SJSA1 (cell line): ENCODE measurements around the gene PRPF38B. TPM values are rescaled to one million over a fixed set of nuclear protein-coding genes. Genes with fewer than 3 reads are reported as not detected.

Source experiments
- DNase-seq, 2 experiments: peaks; one replicate each; pipeline ENCODE4 v3.0.0-alpha.2; 2015 to 2020; ENCODE audit warnings: low spot score in 2 of 2, low read depth in 1 of 2
- H3K27ac ChIP-seq: fragments of 250-450 bp; sonication (Bioruptor Pico); 2 replicates; pipeline ENCODE4 v1.5.1; 2020; ENCODE audit warnings: mild to moderate bottlenecking, moderate library complexity
- H3K27me3 ChIP-seq: fragments of 250-450 bp; sonication (Bioruptor Pico); replicated peaks from 2 replicates; pipeline ENCODE4 v1.5.1; 2020; ENCODE audit warnings: mild to moderate bottlenecking, moderate library complexity
- H3K36me3 ChIP-seq: fragments of 250-450 bp; sonication (Bioruptor Pico); 2 replicates; pipeline ENCODE4 v1.5.1; 2020; ENCODE audit warnings: mild to moderate bottlenecking
- H3K4me1 ChIP-seq: fragments of 250-450 bp; sonication (Bioruptor Pico); replicated peaks from 2 replicates; pipeline ENCODE4 v1.6.1; 2021; ENCODE audit warnings: mild to moderate bottlenecking
- H3K4me3 ChIP-seq: fragments of 250-450 bp; sonication (Bioruptor Pico); 2 replicates; pipeline ENCODE4 v1.5.1; 2020; ENCODE audit warnings: mild to moderate bottlenecking
- H3K9me3 ChIP-seq: fragments of 250-450 bp; sonication (Bioruptor Pico); replicated peaks from 2 replicates; pipeline ENCODE4 v1.5.1; 2020; ENCODE audit warnings: mild to moderate bottlenecking
- total RNA-seq: library from RNA; depleted of rRNA; stranded (reverse); fragments of >200 nt; shearing (Covaris generic); gene quantifications from 2 replicates; pipeline ENCODE4 v1.2.3, GENCODE V29; 2014; rRNA removed

The PRPF38B gene
- total RNA-seq, 1 experiment from 2014 or later = 22.1 TPM

DNA sequence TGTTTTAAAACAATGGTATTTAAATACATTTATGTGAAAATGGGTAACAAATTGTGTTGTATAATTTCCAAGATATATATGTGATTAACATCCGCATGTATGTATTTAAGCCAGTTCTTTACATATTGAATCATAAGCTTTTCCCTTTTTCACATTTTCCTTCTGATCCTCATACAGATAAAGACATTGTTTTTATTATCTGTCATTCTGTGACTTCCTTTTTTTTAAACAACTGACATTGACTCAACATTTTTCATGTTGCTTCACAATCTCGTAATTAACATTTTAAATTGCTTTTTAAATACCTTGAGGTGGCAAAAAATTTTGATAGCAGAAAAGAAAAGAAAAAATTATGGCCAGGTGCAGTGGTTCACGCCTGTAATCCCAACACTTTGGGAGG is 55.8 kb downstream of the PRPF38B start:
- peaks cover 8% of the 10 kb centered on the region for H3K4me1 ChIP-seq
- no peaks in the 10 kb centered on the region for H3K27me3 ChIP-seq
- H3K9me3 ChIP-seq = no peaks in the 10 kb centered on the region
- no peak overlapping the region for H3K4me3 ChIP-seq
- H3K27ac ChIP-seq = no peak overlapping the region
- peaks cover 16% of the 10 kb centered on the region for H3K36me3 ChIP-seq
- no peak for DNase-seq

GRCh38 chr1:108749081-108749480 is 57.0 kb downstream of the PRPF38B start:
- Histone ChIP-seq H3K9me3 (no peaks in the 10 kb centered on the region), H3K27me3 (no peaks in the 10 kb centered on the region), H3K36me3 (peaks cover 22% of the 10 kb centered on the region), H3K4me3 (no peak overlapping the region), H3K27ac (no peak overlapping the region), H3K4me1 (peaks cover 8% of the 10 kb centered on the region)
- DNase-seq = no peak

GRCh38 chr1:108750476-108751181 is 58.5 kb downstream of the PRPF38B start:
- Histone ChIP-seq H3K4me1 (peaks cover 14% of the 10 kb centered on the region), H3K4me3 (no peak overlapping the region), H3K27me3 (no peaks in the 10 kb centered on the region), H3K36me3 (peaks cover 34% of the 10 kb centered on the region), H3K27ac (no peak overlapping the region), H3K9me3 (no peaks in the 10 kb centered on the region)
- DNase-seq = no peak

Other genes starting within 250 kb of the PRPF38B start
- not detected in 2 replicates for gene NBPF6, start 242.0 kb upstream of the PRPF38B start, total RNA-seq
- 25.8 and 32.3 TPM in 2 replicates for gene EEIG2, start 132.2 kb upstream of the PRPF38B start, total RNA-seq
- gene HENMT1, start 31.2 kb upstream of the PRPF38B start, total RNA-seq = 0.58 TPM in 1 of 2 replicates, not detected in the other
- gene FNDC7, start 20.6 kb downstream of the PRPF38B start, total RNA-seq = not detected in 2 replicates
- 48.5 and 56.8 TPM in 2 replicates for gene STXBP3, start 54.4 kb downstream of the PRPF38B start, total RNA-seq
- 0.21 TPM in 1 of 2 replicates, not detected in the other for gene AKNAD1, start 164.8 kb downstream of the PRPF38B start, total RNA-seq
- gene GPSM2, start 184.7 kb downstream of the PRPF38B start, total RNA-seq = 51.8 and 71.9 TPM in 2 replicates